ENCODE data around the gene AMIGO3.

The AMIGO3 gene

GRCh38 chr3:49667701-49668413, 51.6 kb downstream of the AMIGO3 start:
- DNase-seq (ENCODE audit: low read depth), result no peak

Measured in stromal cell of bone marrow (primary cell).